Stimulated activated CD4-positive, alpha-beta T cell treated with anti-CD3 and anti-CD28 coated beads, Interleukin-2, amount 100 ng/mL, for 4 hours (primary cell): Measurements from ENCODE around the gene COPS2.

Source experiments
- DNase-seq: peaks from one replicate; pipeline ENCODE4 v3.0.0-alpha.2; 2020; ENCODE audit warnings: low read depth

COPS2 gene

DNA sequence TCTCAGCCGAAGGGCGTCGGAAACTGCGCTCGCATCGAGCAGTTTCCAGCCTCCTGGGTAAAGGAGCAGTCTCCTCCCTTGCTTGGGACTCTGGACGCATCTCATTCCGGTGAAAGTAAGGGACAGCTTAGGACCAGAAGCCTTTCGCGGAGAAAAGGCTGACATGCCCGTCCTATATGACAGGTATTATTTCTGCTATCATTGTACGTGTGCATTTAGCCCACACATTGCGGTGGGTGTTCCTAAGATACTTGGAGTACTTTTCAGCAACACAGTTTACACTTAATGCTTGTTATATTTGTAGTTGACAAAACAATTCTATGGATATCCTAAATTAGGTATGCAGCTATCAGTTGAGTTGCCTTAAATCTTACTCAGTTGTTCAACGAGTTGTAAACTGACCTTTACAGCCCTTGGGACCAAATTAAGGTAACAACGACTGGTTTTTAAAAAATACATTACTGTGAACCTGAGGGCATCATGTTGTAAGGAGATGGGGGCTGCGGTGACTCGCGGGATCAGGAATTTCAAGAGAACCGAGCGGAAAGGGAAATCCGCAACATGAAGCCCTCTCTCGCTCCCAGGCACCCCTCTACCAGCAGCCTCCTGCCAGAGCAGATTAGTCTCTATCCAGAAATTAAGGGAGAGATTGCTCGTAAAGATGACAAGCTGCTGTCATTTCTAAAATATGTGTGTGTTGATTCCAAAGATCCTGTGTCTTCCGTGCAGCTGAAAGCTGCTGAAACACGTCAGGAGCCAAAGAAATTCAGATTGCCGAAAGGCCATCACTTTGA, 632 bp upstream of the COPS2 start:
- DNase-seq: no peak

DNA sequence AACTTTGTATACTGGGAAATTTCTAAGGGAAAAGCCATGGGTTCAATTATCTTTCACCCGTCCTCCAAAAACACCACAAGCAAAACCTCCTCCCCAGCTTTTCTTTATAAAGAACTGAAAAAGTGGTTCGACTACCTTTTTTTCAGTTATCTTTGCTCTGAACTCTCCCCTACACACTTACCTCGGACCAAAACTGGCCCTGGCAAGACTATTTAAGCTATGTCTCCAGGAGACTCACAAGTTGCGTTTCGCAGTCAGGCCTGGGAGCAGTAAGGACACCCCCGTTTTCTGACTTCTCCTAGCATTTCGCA, 645 bp downstream of the COPS2 start:
- no peak for DNase-seq

DNA sequence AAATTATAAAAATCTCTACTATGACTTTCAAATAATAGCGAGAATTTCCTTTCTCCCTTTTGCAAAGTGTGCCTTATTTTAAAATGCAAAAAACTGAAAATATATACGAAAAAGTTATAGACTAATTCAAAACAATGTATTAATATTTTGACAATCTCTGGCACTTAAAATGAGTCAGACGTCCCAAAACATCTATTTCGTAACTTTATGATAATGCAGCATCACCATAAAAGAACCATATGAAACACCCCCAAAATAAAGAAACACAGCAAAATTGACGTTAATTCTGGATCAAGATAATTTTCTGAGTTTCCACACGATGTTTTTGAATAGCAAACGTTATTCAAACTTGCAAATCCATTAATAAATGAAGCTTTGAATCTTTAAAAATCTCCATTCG, 1.0 kb downstream of the COPS2 start:
- DNase-seq: no peak

DNA sequence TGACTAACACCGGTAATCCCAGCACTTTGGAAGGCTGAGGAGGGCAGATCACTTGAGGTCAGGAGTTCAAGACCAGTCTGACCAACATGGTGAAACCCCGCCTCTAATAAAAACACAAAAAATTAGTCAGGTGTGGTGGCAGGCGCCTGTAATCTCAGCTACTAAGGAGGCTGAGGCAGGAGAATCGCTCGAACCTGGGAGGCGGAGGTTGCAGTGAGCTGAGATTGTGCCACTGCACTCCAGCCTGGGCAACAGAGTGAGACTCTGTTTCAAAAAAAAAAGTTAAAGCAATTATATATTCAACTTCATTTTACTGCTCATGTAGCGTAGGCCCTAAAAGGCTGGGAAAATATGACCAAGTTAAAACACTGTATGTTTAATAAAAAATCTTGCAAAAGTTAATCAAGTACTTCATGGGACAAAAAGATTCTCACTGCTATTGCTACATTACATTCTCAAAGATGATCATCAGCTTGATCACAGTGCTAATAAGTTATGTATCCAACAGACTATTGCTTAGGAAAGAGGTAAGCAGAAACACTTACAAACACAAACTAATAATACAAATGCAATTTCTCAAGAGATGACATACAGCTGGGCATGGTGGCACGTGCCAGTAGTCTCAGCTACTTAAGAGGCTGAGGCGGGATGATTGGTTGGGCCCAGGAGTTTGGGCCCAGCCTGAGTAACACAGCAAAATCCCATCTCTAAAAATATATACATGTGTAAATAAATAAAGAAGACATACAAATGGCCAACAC, 2.7 kb downstream of the COPS2 start:
- no peak for DNase-seq

DNA sequence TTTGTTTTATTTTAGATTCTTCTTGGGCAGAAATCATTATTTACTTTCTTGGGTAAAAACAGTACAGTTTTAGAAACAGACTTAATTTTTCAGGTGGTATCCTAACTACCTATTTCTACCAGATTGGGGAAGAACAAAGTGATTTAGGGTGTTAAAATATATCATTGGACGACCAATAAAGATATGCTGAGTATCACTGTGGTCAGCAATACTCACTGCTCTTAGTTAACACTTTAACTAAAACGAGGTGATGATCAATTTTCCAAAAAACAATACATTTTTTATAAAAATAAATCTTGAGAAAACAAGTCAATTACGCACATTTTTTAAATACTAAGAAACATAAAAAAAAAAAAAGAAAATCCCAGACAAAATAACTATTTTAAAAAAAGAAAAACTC, 3.6 kb downstream of the COPS2 start:
- DNase-seq: no peak

DNA sequence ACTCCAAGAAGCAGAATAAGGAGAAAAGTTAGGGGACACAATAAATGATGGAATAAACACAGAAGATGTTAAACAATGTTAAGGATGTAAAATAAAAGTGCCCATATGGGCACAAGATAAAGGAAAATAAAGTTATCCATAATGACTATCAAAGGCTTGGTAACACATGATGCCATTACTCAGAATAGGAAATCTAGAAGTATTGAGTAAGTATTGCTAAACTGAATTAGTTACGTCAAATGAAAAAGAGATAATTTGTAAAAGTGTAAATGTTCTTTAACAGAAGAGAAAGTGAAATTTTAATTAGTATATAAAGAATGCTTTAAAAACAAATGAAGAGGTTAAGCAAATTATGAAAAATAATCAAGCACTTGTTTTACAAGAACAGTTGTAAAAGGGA, 6.7 kb downstream of the COPS2 start:
- DNase-seq: no peak

DNA sequence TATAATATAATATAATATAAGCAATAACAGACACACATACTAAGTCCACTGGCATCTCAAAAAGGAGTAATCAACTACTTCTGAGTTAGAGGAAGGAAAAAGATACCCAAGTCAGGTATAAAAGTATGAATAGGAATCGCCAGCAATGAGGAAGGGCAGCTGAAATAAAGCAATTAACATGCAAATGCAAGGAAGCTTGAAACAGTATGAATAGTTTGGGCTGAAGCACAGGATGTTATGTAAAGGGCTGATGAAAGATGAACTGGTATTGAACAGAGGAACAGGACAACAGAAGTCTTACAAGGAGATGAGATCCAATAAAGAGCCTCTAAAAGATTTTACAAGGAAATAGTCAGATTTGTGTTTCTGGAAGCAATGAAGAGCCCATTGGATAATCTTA, 7.1 kb downstream of the COPS2 start:
- no peak for DNase-seq

DNA sequence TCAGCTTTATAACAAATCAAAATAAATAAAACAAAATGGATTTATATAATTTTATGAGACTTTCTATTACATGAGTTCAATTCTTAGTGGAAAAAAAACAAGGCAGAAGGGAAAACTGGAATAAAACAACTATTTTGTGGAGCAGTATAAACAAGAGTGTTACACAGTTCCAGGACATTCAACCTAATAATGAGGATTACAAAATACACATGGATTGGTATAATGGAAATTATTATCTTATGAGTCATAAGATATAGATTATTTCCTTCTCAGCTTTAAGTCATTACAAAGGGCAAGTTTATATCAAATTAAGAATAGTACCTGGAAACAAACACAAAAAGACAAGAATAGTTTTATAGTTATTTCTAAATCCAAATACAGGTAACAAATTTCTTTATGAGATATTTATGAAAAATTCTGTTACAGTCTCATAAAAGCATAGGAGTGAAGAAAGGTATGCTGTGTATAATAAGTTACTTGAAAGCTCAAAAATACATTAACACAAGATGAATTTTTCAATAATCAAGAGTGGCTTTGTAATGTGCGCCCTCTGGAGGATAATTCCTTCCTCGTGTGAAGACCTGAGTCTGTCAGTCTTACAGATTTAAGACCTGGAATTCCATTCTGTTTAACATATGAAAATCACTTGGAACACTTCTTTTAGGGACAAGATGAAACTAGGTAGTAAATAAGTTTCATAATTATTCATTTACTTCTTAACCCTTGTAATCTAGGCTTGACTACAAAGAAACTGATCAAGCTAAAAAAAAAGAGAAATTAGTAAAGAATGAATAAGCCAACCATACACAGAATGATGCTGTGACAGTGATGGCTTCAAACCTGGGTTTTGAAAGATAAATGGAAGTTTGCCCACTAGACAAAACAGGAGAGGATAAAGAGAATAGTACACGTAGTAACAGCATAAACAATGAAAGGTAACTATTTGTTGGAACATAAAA, 9.5 kb downstream of the COPS2 start:
- DNase-seq: no peak

DNA sequence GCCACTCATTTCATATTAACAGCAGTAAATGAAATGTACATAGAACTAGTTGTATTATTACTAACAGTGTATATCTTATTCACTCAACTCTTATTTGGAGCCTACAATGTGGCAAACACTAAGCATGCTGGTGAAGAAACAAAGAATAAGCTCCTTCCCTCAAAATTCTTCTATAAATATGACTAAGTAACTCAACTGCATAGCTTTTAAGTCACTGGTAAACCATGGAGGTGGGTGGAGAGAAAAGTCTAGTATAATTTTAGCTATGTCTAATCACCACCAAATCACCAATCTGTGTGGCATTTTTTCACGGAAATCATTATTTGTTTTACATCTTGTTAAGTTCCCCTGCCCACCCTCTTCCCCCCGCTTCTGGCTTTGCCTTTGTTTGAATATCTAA, 17.5 kb downstream of the COPS2 start:
- DNase-seq: no peak

DNA sequence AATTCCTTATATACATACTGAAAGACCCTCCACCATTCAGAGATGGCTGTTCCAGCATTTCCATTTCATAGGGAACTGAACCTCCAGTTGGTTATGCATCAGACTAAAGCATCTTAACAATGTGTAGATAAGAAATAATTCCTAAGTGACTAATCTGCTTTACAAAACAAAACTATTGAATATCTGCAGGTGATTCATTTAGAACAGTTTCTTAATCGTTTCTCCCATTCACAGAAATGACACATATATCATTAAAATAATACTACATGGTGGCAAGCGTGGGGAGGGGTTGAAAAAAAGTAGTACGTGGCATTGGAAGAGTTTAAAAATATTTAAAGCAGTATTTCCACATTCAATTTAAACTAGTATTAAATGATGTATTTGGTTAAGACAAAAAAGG, 19.5 kb downstream of the COPS2 start:
- no peak for DNase-seq

DNA sequence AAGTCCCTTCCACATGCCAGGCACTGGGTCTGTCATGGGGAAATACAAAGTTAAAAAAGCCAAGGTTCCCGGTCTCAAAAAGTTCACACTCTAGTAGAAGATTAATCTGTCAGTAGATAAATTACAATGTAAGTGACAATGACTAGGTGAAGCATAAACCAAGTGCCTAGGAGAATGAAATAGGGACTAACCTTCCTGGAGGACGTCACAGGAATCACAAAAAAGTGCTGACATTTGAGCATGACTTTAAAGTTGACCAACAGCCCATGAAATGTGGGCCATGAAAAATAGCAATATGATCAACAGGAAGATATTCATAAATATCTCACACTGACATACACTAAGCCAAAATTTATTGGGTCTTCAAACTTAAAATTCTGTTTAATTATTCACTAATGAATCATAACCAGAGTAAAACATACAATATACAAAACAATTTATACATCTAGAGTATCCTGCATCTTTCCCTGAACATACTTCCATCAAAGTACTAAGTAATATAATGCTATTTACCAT, 20.0 kb downstream of the COPS2 start:
- DNase-seq: no peak

DNA sequence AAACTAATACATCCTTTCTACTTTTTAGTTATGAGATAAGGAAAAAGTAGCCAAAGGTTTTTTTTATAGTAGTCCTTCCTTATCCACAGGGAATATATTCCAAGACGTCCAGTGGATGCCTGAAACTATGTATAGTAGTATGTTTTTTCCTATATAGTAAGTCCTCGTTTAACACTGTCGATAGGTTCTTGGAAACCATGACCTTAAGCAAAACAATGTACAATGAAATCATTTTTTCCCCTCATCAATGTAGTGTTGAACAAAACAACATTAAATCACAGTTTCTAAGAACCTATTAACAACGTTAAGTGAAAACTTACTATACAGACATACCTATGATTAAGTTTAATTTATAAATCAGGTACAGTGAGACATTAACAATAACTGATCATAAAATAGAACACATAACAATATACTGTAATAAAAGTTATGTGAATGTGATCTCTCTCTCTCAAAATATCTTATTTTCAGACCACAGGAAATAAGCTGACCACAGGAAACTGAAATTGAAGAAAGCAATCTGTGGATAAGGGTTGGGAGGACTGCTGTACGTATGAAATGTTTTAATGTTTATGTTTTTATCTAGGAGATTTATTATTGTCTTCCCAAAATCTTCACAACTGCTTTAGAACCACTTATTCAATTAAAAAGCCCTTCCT, 20.6 kb downstream of the COPS2 start:
- DNase-seq: no peak

DNA sequence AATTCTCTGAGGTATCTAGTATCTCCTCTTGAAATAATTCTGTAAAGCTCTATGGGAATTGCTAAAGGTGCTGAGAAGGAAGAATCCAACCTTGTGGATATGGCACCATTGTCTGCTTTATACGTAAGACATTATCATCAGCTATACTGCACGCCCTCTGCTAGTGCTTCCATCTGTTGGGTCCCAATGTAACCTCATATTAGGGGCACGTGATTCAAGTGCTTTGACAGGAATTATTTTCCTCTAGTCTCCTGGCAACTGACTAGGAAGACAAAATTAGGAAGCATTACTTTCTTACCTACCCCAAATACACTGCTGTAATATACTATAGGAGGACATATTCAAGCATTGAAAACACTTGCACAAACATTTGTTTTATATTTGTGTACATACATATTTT, 24.0 kb downstream of the COPS2 start:
- DNase-seq: no peak

DNA sequence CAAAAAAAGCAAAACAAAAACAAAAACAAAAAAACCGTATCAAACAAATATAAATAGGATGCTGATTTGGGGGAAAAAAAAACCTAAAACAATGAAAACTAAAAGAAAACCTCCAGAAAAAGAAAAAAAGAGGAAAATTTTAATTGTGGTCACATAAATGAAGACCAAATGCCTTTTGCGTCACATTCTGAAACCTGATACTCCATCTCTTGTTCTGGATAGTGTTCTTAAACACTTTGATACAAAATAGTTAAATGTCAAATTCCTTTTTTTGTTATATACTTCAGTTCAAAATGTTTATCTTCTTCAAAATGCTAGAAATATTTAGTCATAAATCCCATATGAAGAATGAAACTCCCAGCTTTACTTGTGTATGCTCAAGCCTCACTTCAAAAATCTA, 31.0 kb downstream of the COPS2 start:
- DNase-seq: no peak

DNA sequence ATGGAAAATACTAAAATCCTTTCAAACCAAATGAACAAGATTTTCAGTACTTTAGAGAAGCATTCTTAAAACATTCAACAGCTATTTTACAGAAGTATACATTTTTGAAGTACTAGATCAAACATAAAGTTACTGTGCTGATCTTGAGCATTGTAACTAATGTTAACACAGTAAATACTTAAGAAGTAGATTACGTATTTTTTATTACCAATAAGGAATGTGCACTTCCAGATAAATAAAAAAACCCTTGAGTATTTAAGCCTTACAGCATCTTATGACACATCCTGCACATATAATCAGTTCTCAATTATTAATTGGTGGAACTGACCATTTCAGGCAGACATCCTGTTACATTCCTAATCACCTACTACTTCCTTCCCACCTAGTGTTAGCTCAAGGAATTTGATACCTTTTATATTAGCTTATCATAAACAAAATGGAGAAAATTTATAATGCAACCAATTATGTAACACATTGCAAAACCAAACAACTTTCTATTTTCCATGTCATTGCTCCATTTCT, 32.8 kb downstream of the COPS2 start:
- no peak for DNase-seq

DNA sequence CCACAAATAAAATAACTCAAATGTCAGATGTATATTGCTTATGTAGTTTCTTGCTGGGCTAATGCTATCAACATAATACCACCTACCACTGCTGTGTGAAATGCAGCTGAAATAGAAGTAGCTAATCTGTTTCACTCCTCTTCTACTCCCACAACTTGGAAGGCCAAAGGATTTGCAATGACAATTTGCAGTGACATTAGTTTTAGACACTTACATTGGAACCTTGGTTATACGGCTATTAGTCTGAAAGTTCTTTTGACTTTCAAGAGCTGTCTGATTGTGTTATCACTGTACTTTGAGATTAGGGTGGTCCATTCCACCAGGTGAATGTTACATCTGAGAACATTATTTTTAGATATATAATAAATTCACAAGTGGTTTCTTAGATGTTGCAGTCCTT, 33.5 kb downstream of the COPS2 start:
- DNase-seq: no peak

DNA sequence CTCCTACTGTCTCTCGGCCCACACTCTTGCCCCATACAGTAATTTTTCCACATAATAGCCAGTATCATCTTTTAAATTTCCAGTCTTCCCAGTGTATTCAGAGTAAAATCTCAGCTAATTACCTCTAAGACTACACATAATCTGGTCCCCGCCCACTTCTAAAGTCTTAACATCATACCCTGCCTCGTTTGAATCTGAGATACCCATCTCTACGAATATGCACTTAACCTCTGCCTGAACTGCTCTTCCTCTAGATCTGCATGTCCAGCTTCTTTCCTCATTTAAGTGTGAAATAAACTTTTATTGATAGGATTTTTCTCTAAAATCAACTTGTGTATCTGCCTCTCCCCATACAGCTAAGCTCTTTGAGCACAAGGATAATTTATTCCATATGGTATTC, 34.6 kb downstream of the COPS2 start:
- DNase-seq: no peak

DNA sequence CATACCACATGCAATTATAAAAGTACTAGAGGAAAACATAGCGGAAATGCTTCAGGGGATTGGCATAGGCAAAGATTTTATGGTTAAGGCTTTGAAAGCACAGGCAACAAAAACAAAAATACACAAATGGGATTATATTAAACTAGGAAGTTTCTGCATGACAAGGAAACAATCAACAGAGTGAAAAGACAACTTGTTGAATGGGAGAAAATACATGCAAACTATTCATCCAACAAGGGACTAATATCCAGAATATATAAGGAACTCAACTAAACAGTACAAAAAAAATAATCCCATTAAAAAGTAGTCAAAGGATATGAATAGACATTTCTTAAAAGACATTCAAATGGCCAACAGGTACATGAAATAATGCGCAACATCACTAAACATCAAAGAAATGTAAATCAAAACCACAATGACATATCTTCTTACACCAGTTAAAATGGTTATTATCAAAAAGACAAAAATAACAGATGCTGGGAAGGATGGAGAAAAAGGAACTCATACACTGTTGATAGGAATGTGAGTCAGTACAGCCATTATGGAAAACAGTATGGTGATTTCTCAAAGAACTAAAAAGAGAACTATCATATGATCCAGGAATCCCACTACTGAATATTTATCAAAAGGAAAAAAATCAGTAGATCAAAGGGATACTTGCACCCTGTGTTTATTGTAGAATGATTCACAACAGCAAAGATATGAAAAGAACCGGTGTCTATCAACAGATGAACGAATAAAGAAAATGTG, 39.1 kb downstream of the COPS2 start:
- DNase-seq: no peak

DNA sequence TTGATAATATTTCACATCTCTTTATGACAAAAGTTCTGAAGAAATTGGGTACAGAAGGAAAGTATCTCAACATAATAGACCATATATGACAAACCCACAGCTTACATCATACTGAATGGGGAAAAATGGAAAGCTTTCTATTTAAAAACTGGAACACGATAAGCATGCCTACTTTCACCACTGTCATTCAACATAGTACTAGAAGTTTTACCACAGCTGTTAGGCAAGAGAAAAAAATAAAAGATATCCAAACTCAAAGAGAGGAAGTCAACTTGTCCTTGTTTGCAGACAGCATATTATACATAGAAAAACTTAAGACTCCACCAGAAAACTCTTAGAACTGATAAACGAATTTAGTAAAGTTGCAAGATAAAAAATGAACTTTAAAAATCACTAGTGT, 40.3 kb downstream of the COPS2 start:
- no peak for DNase-seq

DNA sequence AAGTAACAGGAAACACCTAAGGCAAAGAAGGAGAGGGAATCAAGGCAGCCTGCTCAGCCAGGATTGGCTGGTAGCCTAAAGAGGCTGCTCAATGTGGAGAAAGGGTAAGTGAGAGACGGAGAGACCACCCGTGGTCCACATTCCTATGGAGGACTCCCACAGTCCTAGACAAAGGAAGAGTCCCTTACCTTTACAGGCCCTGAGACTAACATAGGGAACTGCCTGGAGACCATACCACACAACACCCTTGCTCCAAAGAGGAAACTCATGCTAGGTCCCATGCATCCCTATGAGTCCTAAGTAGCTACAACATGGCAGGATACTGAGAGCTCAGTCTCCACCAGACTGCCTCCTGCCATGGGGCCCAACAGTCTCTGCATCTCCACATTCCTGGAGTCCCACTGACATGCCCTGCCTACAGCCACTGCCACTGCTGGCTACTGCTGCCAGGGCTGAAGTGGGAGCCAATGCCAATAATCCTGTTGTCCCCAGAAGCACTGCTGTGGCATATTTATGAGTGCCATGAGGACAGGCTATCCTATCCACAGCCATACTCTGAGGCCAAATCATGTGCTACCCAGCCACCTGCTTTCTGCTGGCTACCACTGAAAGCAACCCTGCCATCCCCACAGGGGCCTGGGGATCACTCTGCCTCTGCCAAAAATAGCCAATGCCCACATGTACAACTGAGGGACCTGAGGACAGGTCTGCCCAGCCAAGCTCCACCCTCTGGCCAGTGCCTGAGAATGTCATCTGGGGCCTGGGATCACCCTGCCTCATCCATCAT, 45.0 kb downstream of the COPS2 start:
- no peak for DNase-seq
